Measurements from ENCODE around the gene SLX4IP. TPM values are rescaled to one million over a fixed set of nuclear protein-coding genes. Genes with fewer than 3 reads are reported as not detected.

SLX4IP gene
- total and polyA plus RNA-seq, 2 of the 13 experiments (the other 11 are each of a cell fraction or from before 2014, with no cell fraction given) = 3.6 to 7.3 TPM

DNA sequence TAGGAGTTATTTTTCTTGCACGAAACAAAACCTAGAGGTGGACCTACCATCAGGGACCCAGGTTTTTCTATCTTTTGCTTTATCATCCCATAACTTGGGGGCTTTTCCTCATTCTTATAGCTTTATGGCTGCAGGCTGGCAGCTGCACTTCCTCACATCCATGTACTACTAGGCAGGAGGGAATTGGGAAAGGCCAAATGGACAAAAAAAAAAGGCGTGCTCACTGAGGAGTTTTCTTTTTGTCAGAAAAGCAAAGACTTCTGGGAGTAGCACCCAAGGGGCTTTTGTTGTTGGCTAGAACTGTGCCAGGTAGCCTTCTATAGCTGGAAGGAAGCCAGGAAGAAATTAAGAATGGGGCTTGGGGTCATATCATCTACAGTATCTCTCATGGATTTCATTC lies 61.4 kb downstream of the SLX4IP start (continued):
- TF ChIP-seq, protein P1, sequence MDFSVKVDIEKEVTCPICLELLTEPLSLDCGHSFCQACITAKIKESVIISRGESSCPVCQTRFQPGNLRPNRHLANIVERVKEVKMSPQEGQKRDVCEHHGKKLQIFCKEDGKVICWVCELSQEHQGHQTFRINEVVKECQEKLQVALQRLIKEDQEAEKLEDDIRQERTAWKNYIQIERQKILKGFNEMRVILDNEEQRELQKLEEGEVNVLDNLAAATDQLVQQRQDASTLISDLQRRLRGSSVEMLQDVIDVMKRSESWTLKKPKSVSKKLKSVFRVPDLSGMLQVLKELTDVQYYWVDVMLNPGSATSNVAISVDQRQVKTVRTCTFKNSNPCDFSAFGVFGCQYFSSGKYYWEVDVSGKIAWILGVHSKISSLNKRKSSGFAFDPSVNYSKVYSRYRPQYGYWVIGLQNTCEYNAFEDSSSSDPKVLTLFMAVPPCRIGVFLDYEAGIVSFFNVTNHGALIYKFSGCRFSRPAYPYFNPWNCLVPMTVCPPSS (IDR thresholded peaks at IDR 0.05) = no peak
- TF ChIP-seq GLI4 (CRISPR knock-in tag; IDR thresholded peaks at IDR 0.05; ENCODE audit: borderline replicate concordance) (no peak), CHD2 (IDR thresholded peaks at IDR 0.05; ENCODE audit: low read depth, low read length) (no peak), ZFP36L2 (CRISPR knock-in tag; IDR thresholded peaks at IDR 0.05) (no peak)
- TF ChIP-seq, protein P2, sequence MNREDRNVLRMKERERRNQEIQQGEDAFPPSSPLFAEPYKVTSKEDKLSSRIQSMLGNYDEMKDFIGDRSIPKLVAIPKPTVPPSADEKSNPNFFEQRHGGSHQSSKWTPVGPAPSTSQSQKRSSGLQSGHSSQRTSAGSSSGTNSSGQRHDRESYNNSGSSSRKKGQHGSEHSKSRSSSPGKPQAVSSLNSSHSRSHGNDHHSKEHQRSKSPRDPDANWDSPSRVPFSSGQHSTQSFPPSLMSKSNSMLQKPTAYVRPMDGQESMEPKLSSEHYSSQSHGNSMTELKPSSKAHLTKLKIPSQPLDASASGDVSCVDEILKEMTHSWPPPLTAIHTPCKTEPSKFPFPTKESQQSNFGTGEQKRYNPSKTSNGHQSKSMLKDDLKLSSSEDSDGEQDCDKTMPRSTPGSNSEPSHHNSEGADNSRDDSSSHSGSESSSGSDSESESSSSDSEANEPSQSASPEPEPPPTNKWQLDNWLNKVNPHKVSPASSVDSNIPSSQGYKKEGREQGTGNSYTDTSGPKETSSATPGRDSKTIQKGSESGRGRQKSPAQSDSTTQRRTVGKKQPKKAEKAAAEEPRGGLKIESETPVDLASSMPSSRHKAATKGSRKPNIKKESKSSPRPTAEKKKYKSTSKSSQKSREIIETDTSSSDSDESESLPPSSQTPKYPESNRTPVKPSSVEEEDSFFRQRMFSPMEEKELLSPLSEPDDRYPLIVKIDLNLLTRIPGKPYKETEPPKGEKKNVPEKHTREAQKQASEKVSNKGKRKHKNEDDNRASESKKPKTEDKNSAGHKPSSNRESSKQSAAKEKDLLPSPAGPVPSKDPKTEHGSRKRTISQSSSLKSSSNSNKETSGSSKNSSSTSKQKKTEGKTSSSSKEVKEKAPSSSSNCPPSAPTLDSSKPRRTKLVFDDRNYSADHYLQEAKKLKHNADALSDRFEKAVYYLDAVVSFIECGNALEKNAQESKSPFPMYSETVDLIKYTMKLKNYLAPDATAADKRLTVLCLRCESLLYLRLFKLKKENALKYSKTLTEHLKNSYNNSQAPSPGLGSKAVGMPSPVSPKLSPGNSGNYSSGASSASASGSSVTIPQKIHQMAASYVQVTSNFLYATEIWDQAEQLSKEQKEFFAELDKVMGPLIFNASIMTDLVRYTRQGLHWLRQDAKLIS (CRISPR knock-in tag; IDR thresholded peaks at IDR 0.05) = no peak

DNA sequence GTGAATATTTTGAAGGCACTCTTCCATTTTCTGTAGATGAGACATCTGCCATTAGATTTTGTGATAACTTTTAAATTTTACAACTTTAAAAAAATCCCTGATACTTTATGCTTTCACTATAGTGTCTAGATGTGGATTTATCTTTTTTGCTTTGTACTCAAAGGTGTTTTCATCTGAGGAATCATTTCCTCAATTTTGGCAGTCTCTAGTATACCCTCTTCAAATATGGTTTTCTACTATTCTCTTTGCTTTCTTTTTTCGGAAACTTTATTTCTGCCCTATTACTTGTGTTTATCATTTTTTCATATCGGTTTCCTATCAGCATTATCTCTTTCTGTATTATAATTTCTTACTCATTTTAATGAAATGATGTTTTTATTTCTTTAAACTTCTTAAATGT lies 62.2 kb downstream of the SLX4IP start:
- ATAC-seq (no peak), DNase-seq (ENCODE audit: low spot score) (no peak), FAIRE-seq (no peak)
- CTCF ChIA-PET (ENCODE audit: low intra/inter-chr PET ratio, low total read pairs) = no interaction called here
- Histone ChIP-seq H3K9ac (ENCODE audit: insufficient read depth, low read depth, low read length) (no peak overlapping the region), H2AFZ (ENCODE audit: low read length) (no peak overlapping the region), H3K4me2 (ENCODE audit: low read depth, low read length) (no peak overlapping the region), H4K20me1 (ENCODE audit: insufficient read depth, low read length) (no peaks in the 10 kb centered on the region), H3K27ac (ENCODE audit: extremely low read length, insufficient read depth, low read length) (no peak overlapping the region), H3K9me3 (ENCODE audit: low read length) (no peaks in the 10 kb centered on the region), H3K79me2 (ENCODE audit: insufficient read depth, low read length) (no peaks in the 10 kb centered on the region), H3K4me3 (replicated peaks in 1 of 3; ENCODE audit: insufficient read depth in 1 of 3, low read depth in 2 of 3, low read length in 3 of 3) (no peak overlapping the region), H3K27me3 (ENCODE audit: control insufficient read depth in 1 of 2, insufficient read depth in 2 of 2, low read length in 2 of 2) (no peaks in the 10 kb centered on the region), H3K36me3 (replicated peaks in 1 of 2; ENCODE audit: control insufficient read depth in 1 of 2, insufficient read depth in 2 of 2, low read length in 2 of 2) (no peaks in the 10 kb centered on the region), H3K4me1 (ENCODE audit: insufficient read depth, low read length) (no peaks in the 10 kb centered on the region)
- WGBS (ENCODE audit: low lambda C conversion rate) = 85% methylated on average over 2 of the region's 2 CpGs
- POLR2A ChIA-PET = no interaction called here
- no TSS peak for BruUV-seq (replicated peaks)
- intact Hi-C loops (cut with micrococcal nuclease; ENCODE audit: unreplicated experiment) (no loop called here), in situ Hi-C loops (cut with HindIII; ENCODE audit: extremely low pct_ligation_motif_present, low pct_unique_long_range_greater_than_20kb) (no loop called here)
- TF ChIP-seq RXRA (CRISPR knock-in tag; IDR thresholded peaks at IDR 0.05) (no peak), NFKBIZ (CRISPR knock-in tag; IDR thresholded peaks at IDR 0.05) (no peak), ZNF616 (CRISPR knock-in tag; IDR thresholded peaks at IDR 0.05; ENCODE audit: low read depth) (no peak), RBFOX2 (IDR thresholded peaks at IDR 0.05; ENCODE audit: low read depth, low read length) (no peak), FOXJ3 (CRISPR knock-in tag; IDR thresholded peaks at IDR 0.05; ENCODE audit: borderline replicate concordance) (no peak), KLF9 (CRISPR knock-in tag; IDR thresholded peaks at IDR 0.05; ENCODE audit: low read depth) (no peak)
- TF ChIP-seq, protein P3, sequence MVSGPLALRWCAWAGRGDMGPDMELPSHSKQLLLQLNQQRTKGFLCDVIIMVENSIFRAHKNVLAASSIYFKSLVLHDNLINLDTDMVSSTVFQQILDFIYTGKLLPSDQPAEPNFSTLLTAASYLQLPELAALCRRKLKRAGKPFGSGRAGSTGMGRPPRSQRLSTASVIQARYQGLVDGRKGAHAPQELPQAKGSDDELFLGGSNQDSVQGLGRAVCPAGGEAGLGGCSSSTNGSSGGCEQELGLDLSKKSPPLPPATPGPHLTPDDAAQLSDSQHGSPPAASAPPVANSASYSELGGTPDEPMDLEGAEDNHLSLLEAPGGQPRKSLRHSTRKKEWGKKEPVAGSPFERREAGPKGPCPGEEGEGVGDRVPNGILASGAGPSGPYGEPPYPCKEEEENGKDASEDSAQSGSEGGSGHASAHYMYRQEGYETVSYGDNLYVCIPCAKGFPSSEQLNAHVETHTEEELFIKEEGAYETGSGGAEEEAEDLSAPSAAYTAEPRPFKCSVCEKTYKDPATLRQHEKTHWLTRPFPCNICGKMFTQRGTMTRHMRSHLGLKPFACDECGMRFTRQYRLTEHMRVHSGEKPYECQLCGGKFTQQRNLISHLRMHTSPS (CRISPR knock-in tag; IDR thresholded peaks at IDR 0.05; ENCODE audit: low read depth) = no peak
- TF ChIP-seq, protein P4, sequence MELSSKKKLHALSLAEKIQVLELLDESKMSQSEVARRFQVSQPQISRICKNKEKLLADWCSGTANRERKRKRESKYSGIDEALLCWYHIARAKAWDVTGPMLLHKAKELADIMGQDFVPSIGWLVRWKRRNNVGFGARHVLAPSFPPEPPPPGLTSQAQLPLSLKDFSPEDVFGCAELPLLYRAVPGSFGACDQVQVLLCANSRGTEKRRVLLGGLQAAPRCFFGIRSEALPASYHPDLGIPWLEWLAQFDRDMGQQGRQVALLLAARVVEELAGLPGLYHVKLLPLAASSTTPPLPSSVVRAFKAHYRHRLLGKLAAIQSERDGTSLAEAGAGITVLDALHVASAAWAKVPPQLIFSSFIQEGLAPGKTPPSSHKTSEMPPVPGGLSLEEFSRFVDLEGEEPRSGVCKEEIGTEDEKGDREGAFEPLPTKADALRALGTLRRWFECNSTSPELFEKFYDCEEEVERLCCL (CRISPR knock-in tag; IDR thresholded peaks at IDR 0.05; ENCODE audit: borderline replicate concordance) = no peak
